Measurements from ENCODE around the gene STIMATE. TPM values are rescaled to one million over a fixed set of nuclear protein-coding genes. Genes with fewer than 3 reads are reported as not detected.

The STIMATE gene
- total RNA-seq, 2 experiments from 2014 or later = 7.7 to 9.7 TPM

DNA sequence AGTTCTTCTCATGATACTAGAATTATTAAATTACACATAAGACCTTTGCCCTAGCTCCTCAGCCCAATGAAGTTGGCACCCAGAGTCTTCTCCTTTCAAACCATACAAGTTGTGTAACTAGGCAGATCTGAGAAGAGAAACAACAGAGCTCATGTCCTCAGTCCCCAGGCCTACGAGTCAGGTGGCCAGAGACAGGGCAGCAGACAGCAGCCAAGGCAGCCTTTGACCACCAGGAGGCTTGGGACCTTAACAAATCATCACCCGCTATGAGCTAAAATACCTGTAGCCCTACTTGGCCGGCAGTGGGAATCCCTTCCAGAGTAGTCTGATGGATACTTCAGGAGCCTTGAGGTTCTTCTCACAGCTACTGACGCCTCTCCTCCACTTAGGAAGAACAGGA lies 18.3 kb downstream of the STIMATE start:
- Mint-ChIP-seq H3K4me3 (no peak overlapping the region), H3K4me1 (ENCODE audit: low read depth) (peaks cover 27% of the 10 kb centered on the region), H3K27me3 (ENCODE audit: low read depth) (no peaks in the 10 kb centered on the region), H3K9me3 (no peaks in the 10 kb centered on the region), H3K36me3 (ENCODE audit: low read depth) (peaks cover 4% of the 10 kb centered on the region), H3K27ac (no peak overlapping the region)
- CTCF ChIA-PET = interaction anchor here (0.7 to 1.5 kb wide), 2 partner anchors 21 to 194 kb away, joined by 3 to 5 read pairs; no protein-coding TSS in a partner anchor
- intact Hi-C loops (cut with micrococcal nuclease) = no loop called here
- no peak for DNase-seq

DNA sequence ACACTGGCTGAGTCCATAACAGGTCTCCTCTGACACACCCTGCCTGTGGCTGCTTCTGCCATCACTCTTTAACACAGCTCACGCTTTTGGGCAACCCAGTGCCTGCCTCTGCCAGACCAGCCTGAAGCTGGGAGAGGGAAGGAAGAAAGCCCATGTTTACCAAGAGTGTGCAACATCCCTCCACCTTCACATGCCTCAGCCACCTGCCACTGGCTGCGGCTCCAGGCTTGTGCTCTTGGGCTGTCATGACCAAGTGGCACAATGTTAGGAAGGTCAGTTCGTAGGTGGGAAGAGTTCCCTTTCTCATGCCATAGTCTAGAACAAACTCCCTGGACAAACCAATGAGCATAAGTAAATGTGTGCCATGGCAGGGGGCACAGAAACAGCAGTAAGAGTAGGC lies 20.3 kb downstream of the STIMATE start:
- peaks cover 4% of the 10 kb centered on the region for H3K36me3 Mint-ChIP-seq (ENCODE audit: low read depth)
- CTCF ChIA-PET = interaction anchor here (0.6 kb wide), 1 partner anchor 472 kb away, joined by 4 read pairs; no protein-coding TSS in a partner anchor
- no peaks in the 10 kb centered on the region for H3K9me3 Mint-ChIP-seq
- intact Hi-C loops (cut with micrococcal nuclease) = no loop called here
- H3K27me3 Mint-ChIP-seq (ENCODE audit: low read depth) = no peaks in the 10 kb centered on the region
- H3K27ac Mint-ChIP-seq = no peak overlapping the region
- no peak for DNase-seq
- no peak overlapping the region for H3K4me3 Mint-ChIP-seq
- H3K4me1 Mint-ChIP-seq (ENCODE audit: low read depth) = peaks cover 33% of the 10 kb centered on the region

DNA sequence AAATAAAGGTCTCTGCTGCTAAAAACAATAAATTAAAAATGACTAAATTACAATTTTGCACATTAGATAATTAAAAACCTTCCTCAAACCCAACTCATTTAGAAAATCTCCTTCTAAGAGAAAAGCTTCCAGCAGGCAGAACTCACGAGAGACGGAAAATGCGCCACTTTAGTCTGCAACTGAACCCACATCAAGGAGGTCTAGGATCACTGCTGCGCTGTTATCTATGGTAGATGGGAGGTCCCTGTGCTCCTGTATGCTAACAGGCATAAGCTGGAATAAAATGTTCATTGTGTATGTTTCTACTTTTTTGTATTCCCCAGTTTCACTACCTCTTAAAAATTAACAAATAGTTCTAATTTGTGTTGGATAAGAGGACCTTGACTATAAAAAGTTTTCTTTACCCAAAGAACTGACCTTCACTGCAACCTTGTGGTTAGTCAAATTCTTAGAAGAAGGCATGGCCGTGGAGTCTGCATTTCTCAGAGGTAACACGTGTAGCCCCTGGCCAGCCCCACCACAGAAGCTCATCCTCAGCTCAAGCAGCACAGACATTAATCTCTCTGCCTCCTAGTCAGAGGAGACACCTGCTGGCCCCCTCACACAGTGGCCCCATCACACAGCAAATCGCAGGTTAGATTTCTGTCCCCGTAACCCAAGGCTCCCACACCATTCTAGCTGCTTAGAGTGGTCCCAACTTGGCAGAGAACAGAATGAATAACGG lies 22.3 kb downstream of the STIMATE start:
- H3K9me3 Mint-ChIP-seq = no peaks in the 10 kb centered on the region
- H3K27me3 Mint-ChIP-seq (ENCODE audit: low read depth) = no peaks in the 10 kb centered on the region
- no peak overlapping the region for H3K4me3 Mint-ChIP-seq
- DNase-seq = no peak
- peaks cover 4% of the 10 kb centered on the region for H3K36me3 Mint-ChIP-seq (ENCODE audit: low read depth)
- H3K4me1 Mint-ChIP-seq (ENCODE audit: low read depth) = peaks cover 31% of the 10 kb centered on the region
- H3K27ac Mint-ChIP-seq = no peak overlapping the region
- CTCF ChIA-PET = interaction anchor here (0.7 to 1.2 kb wide), 2 partner anchors 18 to 29 kb away, joined by 3 read pairs; no protein-coding TSS in a partner anchor
- intact Hi-C loops (cut with micrococcal nuclease) = no loop called here

DNA sequence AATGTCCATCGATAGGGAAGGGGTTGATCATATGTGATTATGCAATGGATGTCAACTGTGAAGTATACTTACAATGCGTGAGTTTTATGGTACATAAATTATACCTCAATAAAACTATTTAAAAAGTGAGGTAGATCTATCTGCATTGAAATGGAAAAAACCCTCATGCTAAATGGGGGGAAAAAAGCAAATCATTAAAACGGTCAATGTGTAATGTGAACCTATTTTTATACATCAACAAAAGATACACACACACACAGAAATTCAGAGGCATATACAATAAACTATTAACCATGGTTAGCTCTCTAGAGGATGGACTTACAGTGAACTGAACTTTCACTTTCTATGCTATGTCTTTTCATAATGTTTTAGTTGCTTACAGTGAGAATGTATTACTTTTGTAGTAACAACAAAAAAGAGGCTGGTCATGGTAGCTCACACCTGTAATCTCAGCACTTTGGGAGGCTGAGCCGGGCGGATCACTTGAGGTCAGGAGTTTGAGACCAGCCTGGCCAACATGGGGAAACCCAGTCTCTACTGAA lies 23.1 kb downstream of the STIMATE start:
- Mint-ChIP-seq H3K4me1 (ENCODE audit: low read depth) (peaks cover 27% of the 10 kb centered on the region), H3K36me3 (ENCODE audit: low read depth) (peaks cover 3% of the 10 kb centered on the region), H3K4me3 (no peak overlapping the region), H3K27me3 (ENCODE audit: low read depth) (no peaks in the 10 kb centered on the region), H3K27ac (no peak overlapping the region), H3K9me3 (no peaks in the 10 kb centered on the region)
- intact Hi-C loops (cut with micrococcal nuclease) = no loop called here
- CTCF ChIA-PET = interaction anchor here (0.8 kb wide), 1 partner anchor 21 kb away, joined by 4 read pairs; no protein-coding TSS in a partner anchor
- DNase-seq = no peak

DNA sequence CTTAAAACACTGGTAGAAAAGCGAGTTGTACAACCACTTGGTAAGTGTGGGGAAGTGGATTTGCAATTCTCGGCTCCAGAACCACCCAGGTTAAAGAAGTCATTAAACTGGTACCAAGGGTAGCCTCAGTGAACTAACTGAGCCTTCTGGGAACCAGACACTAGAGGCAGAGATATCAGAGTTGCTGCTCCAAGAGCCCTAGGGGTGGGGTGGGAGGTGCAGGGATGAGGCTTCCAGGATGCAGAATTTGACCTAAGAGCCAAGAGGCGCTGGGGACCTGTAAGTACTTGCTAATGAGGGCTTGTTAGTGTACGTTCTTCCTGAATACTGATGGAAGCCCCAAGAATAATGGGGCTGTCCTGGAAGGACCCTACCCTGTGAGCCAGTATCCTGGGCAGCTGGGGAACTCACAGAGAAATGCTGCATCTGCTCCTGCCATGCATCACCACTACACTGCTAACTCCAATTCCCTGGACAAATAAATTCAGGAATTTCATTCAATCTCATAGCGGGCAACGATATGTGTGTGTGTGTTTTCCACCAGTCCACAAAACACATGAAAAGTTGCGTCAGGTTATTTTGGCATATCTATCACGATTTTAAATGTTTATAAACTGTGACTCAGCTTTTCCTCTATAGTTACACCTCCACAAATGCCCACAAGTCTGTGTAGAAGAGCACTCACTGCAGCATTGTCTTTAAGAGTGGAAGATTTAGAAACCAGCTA lies 23.8 kb downstream of the STIMATE start:
- intact Hi-C loops (cut with micrococcal nuclease) = no loop called here
- no peaks in the 10 kb centered on the region for H3K9me3 Mint-ChIP-seq

DNA sequence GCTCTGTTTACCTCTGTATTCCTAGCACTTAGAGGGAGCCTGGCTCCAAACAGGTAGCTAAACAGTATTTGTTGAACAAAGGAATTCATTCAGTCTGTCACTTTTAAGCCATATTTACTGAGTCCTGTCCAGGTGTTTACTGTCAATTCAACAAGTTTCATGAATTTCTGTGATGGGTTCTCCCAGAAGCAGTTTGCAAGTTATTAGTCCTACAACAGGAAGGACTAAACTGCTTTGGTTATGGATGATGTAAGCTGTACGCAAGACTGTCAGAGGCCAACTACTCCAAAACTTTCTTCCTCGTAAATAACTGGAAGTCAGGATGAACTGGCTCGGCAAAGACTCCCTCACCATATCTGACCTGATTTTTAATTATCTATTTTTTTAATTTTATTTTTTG lies 25.1 kb downstream of the STIMATE start:
- CTCF ChIA-PET = interaction anchor here (0.6 to 1.2 kb wide), 2 partner anchors 21 to 120 kb away, joined by 4 to 6 read pairs; no protein-coding TSS in a partner anchor
- intact Hi-C loops (cut with micrococcal nuclease) = no loop called here
- H3K9me3 Mint-ChIP-seq = no peaks in the 10 kb centered on the region
- no peaks in the 10 kb centered on the region for H3K36me3 Mint-ChIP-seq (ENCODE audit: low read depth)
- H3K27me3 Mint-ChIP-seq (ENCODE audit: low read depth) = no peaks in the 10 kb centered on the region
- H3K4me1 Mint-ChIP-seq (ENCODE audit: low read depth) = peaks cover 27% of the 10 kb centered on the region
- no peak overlapping the region for H3K4me3 Mint-ChIP-seq
- no peak overlapping the region for H3K27ac Mint-ChIP-seq
- no peak for DNase-seq

More for the DNA sequence above, 23.8 kb downstream of the STIMATE start:
- no peaks in the 10 kb centered on the region for H3K36me3 Mint-ChIP-seq (ENCODE audit: low read depth)
- DNase-seq = no peak
- H3K27ac Mint-ChIP-seq = no peak overlapping the region
- H3K27me3 Mint-ChIP-seq (ENCODE audit: low read depth) = no peaks in the 10 kb centered on the region
- H3K4me1 Mint-ChIP-seq (ENCODE audit: low read depth) = peaks cover 27% of the 10 kb centered on the region
- CTCF ChIA-PET = interaction anchor here (0.8 kb wide), 1 partner anchor 22 kb away, joined by 4 read pairs; no protein-coding TSS in a partner anchor
- no peak overlapping the region for H3K4me3 Mint-ChIP-seq

DNA sequence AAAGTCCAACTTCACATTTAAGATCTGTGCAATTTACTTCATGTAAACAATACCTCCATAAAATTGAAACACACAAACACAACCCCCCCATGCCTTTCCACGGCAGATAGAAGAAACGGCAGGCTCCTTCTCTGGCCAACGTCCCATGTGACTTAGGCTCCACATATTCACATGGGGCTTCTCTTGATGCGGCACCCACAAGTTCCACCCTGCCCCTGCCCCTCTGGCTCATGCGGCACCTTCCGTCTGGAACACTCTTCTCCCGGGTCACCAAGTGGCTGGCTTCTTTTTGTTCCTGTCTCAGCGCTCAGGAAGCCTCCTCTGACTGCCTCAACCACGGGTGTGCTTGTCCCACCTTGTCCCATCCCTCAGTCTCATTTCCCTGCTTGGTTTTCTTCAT lies 25.6 kb downstream of the STIMATE start:
- CTCF ChIA-PET = interaction anchor here (1.2 kb wide), 1 partner anchor 21 kb away, joined by 4 read pairs; no protein-coding TSS in a partner anchor
- Mint-ChIP-seq H3K4me1 (ENCODE audit: low read depth) (peaks cover 27% of the 10 kb centered on the region), H3K9me3 (no peaks in the 10 kb centered on the region), H3K4me3 (no peak overlapping the region), H3K27me3 (ENCODE audit: low read depth) (no peaks in the 10 kb centered on the region), H3K36me3 (ENCODE audit: low read depth) (no peaks in the 10 kb centered on the region), H3K27ac (no peak overlapping the region)
- intact Hi-C loops (cut with micrococcal nuclease) = no loop called here
- no peak for DNase-seq

DNA sequence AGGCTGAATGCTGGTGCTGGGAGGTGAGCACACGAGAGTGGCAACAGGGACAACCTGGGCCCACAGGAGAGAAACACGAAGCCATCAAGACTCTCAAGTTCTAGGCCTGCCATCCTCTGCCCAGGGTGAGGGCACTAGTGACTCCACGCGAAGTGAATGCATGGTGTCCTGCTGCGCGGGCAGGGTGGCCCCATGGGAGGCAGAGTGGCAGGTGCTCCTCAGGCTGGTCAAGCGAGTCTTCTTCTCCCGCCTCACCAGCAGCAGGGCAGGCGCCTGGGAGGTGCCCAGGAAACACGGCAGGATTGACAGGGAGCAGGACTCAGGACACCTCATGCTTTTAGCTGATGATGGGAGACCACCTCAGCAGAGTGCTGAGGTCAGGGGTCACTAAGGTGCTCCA lies 26.9 kb downstream of the STIMATE start:
- peaks cover 7% of the 10 kb centered on the region for H3K9me3 Mint-ChIP-seq
- H3K4me3 Mint-ChIP-seq = no peak overlapping the region
- CTCF ChIA-PET = interaction anchor here (0.7 to 1.5 kb wide), 2 partner anchors 10 to 25 kb away, joined by 3 to 4 read pairs; no protein-coding TSS in a partner anchor

DNA sequence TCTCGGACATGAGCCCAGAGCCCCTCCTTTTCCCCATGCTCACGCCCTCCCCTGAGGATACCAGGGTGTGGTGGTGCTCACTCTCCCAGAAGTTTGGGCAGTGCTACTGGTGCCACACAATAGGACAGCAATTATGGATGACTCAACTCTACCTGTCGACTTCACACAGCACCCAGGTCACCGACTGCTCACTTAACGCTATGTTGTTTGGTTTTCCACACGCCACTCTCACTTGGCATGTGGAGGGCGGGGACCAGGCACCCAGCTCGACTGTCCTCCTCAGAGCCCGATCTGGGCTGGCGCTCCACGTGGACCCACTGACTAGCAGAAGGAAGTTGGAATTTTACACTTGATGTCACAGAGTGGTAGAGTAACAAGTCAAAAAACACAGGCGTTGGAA lies 30.9 kb downstream of the STIMATE start:
- intact Hi-C loops (cut with micrococcal nuclease) = no loop called here
- H3K9me3 Mint-ChIP-seq = peaks cover 15% of the 10 kb centered on the region
- H3K4me1 Mint-ChIP-seq (ENCODE audit: low read depth) = peaks cover 4% of the 10 kb centered on the region
- CTCF ChIA-PET = no interaction called here
- no peaks in the 10 kb centered on the region for H3K27me3 Mint-ChIP-seq (ENCODE audit: low read depth)
- H3K27ac Mint-ChIP-seq = no peak overlapping the region
- no peak for DNase-seq
- no peak overlapping the region for H3K4me3 Mint-ChIP-seq
- H3K36me3 Mint-ChIP-seq (ENCODE audit: low read depth) = peaks cover 3% of the 10 kb centered on the region

More for the DNA sequence above, 26.9 kb downstream of the STIMATE start:
- Mint-ChIP-seq H3K27me3 (ENCODE audit: low read depth) (no peaks in the 10 kb centered on the region), H3K4me1 (ENCODE audit: low read depth) (peaks cover 25% of the 10 kb centered on the region), H3K36me3 (ENCODE audit: low read depth) (no peaks in the 10 kb centered on the region), H3K27ac (no peak overlapping the region)
- no peak for DNase-seq
- intact Hi-C loops (cut with micrococcal nuclease) = no loop called here

DNA sequence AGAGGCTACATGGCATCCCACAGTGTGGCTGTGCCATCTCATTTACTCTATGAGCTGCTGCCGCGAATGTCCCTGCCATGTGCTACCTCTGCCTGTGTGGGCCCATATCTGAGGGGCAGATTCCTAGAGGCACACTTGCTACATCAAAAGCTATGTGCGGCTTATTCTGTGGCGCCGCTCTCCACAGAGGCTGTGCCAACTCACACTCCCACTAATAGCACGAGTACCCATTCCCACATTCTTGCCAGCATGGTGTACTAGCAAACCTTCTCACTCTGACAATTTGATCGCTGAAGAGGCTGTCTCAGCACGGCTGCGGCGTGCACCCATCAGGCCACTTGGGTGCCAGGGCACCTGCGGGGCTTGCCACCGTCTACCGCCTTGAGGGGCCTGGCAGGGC lies 31.4 kb downstream of the STIMATE start:
- Mint-ChIP-seq H3K4me1 (ENCODE audit: low read depth) (peaks cover 2% of the 10 kb centered on the region), H3K27me3 (ENCODE audit: low read depth) (no peaks in the 10 kb centered on the region), H3K36me3 (ENCODE audit: low read depth) (peaks cover 3% of the 10 kb centered on the region), H3K9me3 (peaks cover 15% of the 10 kb centered on the region), H3K4me3 (no peak overlapping the region), H3K27ac (no peak overlapping the region)
- CTCF ChIA-PET = no interaction called here
- intact Hi-C loops (cut with micrococcal nuclease) = no loop called here
- no peak for DNase-seq

DNA sequence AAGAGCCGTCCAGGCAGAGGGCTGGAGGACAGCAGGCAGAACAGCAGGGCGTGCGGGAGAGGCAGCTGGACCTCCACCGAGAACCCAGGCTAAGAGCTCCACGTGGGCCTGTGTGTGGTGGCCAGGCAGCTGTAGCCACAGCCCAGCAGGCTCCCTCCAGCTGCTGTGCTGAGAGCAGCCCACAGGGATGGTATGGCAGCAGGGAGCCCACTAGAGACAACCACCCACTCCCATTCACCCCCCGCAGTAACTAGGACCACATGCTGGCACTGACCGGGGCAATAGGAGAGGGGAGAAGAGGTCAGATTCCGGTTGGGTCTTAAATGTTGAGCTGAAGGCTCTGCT lies 37.0 kb downstream of the STIMATE start:
- H3K36me3 Mint-ChIP-seq (ENCODE audit: low read depth) = peaks cover 3% of the 10 kb centered on the region
- CTCF ChIA-PET = interaction anchor here (0.6 kb wide), 1 partner anchor 212 kb away, joined by 3 read pairs; no protein-coding TSS in a partner anchor
- no peak overlapping the region for H3K4me3 Mint-ChIP-seq
- no peaks in the 10 kb centered on the region for H3K4me1 Mint-ChIP-seq (ENCODE audit: low read depth)
- DNase-seq = no peak
- no peak overlapping the region for H3K27ac Mint-ChIP-seq
- H3K9me3 Mint-ChIP-seq = peaks cover 8% of the 10 kb centered on the region
- no peaks in the 10 kb centered on the region for H3K27me3 Mint-ChIP-seq (ENCODE audit: low read depth)
- intact Hi-C loops (cut with micrococcal nuclease) = no loop called here

DNA sequence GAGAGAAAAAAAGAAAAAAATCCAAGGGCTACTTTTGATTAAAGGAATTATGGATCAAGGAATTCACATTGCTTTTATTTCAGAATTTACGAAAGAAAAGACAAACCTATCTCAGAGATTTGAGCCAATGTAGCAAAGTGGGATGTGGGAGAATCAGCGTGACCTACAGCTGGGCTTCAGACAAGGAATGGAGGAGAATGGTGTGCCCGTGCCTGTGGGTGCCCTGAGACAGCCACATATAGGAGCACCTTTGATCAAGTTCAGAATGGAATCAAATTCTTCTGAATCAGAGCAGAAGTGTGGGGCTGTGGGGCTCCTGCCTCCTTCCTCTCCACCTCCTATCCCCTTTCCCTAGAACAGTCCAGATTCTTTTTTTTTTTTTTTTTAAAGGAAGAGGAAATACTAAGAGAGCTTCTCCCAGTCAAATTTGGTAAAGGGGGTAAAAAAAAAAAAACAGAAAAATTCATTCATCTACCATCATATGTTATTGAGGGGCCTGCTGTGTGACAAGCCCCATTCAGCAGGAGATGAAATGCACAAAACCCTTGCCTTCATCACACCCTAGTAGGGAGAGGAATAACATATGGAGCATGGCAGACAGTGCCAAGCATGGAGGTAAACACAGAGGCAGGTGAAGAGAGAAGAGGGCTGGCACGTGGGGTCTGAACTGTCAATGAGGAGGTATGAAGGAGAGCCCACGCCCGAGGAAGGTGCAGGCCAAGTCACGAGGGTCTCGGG lies 37.5 kb downstream of the STIMATE start:
- CTCF ChIA-PET = interaction anchor here (0.6 kb wide), 1 partner anchor 212 kb away, joined by 3 read pairs; no protein-coding TSS in a partner anchor
- H3K27me3 Mint-ChIP-seq (ENCODE audit: low read depth) = no peaks in the 10 kb centered on the region
- H3K27ac Mint-ChIP-seq = no peak overlapping the region
- peaks cover 5% of the 10 kb centered on the region for H3K9me3 Mint-ChIP-seq
- peaks cover 3% of the 10 kb centered on the region for H3K36me3 Mint-ChIP-seq (ENCODE audit: low read depth)
- no peak overlapping the region for H3K4me3 Mint-ChIP-seq
- no peaks in the 10 kb centered on the region for H3K4me1 Mint-ChIP-seq (ENCODE audit: low read depth)
- DNase-seq = no peak
- intact Hi-C loops (cut with micrococcal nuclease) = no loop called here
